A673 (cell line): ENCODE measurements around the gene HID1.

ENCODE experiments used
- CTCF ChIP-seq: fragments of 300-800, 200-600 bp; sonication (generic); conservative IDR thresholded peaks from 2 replicates; pipeline ENCODE4 v1.5.1; 2017; ENCODE audit warnings: low read depth, mild to moderate bottlenecking, antibody characterized with exemption, low read length, moderate library complexity, mixed read lengths
- EZH2 ChIP-seq: fragments of 200-600 bp; sonication (generic); IDR thresholded peaks from 2 replicates; pipeline ENCODE4 v1.6.1; 2017; ENCODE audit warnings: borderline replicate concordance, low read depth, mild to moderate bottlenecking, mixed read lengths, antibody characterized with exemption, low read length; ENCODE audit not compliant: poor library complexity, severe bottlenecking

DNA sequence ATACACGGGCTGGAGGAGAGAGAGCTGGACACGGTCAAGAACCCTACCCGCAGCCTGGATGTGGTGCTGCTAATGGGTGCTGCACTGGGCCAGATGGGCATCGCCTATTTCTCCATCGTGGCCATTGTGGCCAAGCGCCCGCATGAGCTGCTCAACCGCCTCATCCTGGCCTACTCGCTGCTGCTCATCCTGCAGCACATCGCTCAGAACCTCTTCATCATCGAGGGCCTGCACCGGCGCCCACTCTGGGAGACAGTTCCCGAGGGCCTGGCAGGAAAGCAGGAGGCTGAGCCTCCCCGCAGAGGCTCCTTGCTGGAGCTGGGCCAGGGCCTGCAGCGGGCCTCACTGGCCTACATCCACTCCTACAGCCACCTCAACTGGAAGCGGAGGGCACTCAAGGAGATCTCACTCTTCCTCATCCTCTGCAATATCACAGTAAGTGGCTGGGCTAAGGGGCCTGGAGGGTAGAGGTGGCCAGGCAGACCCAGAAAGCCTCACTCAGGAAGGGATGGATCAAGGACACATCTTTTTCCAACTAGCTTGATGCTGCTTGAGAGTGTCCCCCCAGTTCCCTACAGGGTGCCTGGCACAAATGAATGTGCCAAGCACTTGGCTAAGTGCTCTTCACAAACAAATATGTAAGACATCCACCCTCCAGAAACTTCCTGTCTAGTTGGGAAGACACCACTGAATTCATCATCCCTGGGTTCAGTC is 25.4 kb downstream of the HID1 start:
- TF ChIP-seq CTCF (no peak), EZH2 (no peak)
